Activated CD4-positive, alpha-beta T cell treated with anti-CD3 and anti-CD28 coated beads, Interleukin-2, amount 50 U/mL, for 1 hour (primary cell): ENCODE results near the gene FBXL14.
"Not testable (repeated sequence)": the region's sequence is repeated elsewhere in the genome, so short reads cannot be mapped to it uniquely, and the experiment has no call there.

ENCODE experiments used
- DNase-seq: peaks from one replicate; pipeline ENCODE4 v3.0.0-alpha.2; 2020

FBXL14 gene

GRCh38 chr12:1566449-1567135 is 27.8 kb downstream of the FBXL14 start:
- no peak for DNase-seq

GRCh38 chr12:1565172-1565571 is 29.2 kb downstream of the FBXL14 start:
- DNase-seq = no peak

DNA sequence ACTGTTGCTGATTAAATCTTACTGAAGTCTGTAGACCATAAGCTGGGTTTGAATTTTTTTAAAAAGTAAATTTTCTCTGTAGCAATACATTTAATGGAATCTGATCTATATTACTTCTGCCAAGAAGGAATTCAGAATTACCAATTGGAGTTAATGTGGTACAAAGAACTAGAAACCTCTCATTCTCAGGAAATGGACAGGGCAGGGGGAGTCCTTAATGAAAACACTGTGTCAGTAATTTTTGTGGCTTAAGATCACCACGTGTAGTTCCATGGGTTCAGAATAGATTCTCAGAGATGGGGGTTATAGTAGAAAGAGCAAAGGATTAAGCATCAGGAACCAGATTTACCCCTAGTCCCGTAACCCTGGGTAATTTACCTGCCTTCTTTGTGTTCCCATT is 30.3 kb downstream of the FBXL14 start:
- no peak for DNase-seq

- DNase-seq = no peak
Measured at GRCh38 chr12:1562813-1563407, 31.5 kb downstream of the FBXL14 start.

DNA sequence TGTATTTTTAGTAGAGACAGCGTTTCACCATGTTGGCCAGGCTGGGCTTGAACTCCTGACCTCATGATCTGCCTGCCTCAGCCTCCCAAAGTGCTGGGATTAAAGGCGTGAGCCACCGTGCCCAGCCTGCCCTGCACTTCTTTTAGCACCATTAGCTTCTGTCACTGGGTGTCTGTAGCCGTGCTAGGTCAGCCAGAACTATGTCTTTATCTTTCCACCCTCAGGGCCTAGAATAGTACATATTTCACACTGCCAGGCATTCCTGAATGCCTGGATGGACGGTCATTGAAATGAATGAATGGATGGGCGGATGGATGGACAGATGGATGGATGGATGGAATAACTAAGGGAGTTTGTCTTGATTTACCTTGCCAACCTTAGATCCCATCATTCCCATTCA is 33.7 kb downstream of the FBXL14 start:
- DNase-seq = no peak

DNA sequence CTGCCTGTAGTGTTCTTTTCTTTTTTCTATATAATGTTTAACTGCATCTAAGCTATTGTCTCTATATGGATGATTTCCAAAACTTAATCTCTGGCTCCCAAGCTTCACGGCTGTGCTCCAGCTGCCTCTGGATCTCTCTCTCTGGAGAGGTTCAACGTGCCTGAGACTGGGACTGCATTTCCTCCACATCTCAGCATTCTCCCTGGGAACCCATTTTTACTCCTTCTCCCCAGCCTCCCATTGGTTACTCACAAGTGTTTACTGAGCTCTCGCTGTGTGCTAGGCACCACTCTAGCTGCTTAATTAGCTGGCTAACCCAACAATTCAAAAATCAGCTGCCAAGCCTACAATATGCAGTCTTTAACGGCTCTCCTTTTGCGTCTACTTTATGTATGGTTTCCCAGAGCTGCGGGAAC is 34.7 kb downstream of the FBXL14 start:
- DNase-seq = no peak

GRCh38 chr12:1558108-1558507 is 36.3 kb downstream of the FBXL14 start:
- not testable (repeated sequence) for DNase-seq

GRCh38 chr12:1553987-1554982 is 40.1 kb downstream of the FBXL14 start:
- DNase-seq = no peak

DNA sequence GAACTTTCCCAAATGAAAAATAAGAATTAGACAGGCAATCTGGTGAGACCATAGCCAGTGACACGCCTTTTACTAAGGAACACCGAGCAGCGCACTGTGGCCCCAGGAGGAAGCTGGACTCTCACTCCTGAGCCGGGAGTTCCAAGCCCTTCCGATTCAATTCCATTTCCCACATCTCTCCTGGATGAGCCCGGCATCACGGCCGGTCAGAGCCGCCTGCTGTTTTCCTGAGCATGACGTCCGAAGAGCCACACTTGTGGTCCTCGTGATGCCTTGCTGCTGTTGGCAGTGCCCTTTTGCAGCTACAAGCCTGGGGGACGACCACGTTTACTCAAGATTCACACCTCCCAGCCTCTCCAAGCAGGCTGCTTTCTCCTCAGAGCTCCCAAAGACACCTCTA is 40.8 kb downstream of the FBXL14 start:
- DNase-seq = no peak

DNA sequence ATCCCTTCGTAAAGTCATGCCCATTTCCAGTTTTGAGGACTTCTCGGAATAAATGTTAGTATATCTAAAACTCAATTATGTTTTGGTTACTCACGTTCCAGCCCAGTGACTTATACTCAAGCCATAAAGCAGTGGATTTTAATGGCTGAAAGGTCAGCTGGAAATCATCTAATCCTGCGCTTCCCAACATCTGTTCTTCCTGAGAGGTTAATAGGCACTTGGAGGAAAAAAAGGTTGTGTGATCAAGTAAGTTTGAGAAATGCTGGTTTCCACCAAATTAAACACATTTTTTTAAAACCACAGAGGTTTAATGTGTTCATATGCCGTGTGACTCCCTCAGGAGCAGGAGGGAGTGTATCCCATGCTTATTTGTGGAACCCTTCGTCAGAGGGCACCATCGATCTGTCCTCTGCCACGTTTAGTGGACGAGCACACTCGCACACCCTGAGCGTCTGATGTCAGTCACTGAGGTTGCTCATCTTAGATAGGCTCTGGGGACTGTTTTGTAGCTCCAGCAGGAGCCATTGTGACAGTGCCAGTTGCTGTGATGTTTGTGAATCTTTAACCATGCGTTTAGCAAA is 41.4 kb downstream of the FBXL14 start:
- DNase-seq = no peak

- DNase-seq = no peak
Measured at GRCh38 chr12:1552171-1552570, 42.2 kb downstream of the FBXL14 start.

GRCh38 chr12:1551496-1551895 is 42.9 kb downstream of the FBXL14 start:
- no peak for DNase-seq

DNA sequence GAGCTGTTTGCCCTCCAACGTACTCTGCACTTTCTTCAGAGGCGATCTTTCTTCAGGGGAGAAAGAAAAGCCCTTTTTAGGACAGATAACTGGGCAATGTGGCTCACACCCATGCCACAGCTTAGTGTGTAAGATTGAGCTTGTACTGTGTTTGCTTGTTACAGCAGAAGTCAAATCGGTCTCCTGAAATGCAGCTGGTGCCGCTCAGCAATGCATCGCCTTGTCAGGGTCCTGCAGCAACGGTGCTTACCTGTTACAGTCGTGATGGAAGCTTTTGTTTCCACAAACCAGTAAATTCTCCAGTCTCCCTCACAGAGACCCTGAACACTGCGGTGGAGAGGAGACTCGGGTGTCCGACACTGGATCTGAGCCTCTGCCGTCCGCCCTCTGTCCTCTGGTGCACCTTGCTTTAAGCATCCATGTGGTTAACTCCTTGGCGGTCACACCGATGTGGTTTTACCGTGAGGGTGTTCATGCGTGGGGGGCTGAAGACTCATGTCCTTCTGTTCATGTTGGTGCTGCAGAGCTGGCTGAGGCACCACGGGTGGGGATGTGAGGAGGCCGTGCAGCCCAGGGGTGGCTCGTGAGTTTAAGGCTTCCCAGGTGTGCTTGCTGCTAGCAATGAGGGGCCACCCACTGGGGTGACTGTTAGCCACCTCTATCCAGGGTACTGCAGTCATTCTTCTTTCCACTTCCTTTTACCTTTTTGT is 47.3 kb downstream of the FBXL14 start:
- no peak for DNase-seq

DNA sequence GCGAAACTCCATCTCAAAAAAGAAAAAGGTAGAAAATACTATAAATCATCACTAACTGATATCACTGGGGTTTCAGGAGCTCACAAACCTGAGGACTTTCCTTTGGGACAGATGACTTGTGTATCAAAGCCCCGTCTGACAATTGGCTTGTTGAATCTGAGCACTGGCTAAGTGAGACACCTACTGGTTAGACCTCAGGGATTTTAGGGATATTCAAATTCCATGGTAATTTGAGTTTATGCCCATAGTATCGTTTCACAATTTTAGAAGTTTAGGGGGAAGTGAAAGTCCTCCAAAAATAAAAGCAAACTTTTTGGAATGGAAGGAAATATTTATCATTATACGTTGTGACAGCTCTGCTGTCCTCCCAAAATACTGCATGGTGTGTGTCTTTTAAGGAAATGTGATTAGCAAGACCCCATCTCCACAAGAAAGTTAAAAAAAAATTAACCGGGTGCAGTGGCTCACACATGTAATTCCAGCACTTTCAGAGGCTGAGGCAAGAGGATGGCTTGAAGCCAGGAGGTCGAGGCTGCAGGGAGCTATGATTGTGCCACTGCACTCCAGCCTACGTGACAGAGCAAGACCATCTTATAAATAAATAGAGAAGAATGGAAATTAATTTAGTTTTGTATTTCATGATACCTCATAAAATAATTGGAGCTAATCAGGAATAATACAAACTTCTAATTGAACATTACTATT is 49.2 kb downstream of the FBXL14 start:
- no peak for DNase-seq

- no peak for DNase-seq
Measured at GRCh38 chr12:1542599-1542998, 51.8 kb downstream of the FBXL14 start.

DNA sequence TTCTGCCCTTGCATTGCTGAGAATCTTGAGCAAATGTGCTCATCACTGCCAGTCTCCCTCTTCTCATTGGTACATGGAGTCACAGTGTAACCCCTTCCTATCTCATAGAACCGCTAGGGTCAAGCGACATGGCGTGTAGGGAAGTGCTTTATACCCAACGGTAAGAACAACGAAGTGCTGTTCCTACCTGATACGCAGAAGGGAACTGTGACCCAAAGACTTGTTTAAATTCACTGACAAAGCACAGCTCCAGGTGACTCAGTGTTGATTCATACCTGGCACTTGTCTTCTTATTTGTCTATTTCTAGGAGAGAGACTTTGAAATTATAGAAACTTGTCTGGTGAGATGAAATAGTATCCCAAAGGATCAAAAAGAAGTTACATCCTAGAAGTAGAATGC is 53.7 kb downstream of the FBXL14 start:
- DNase-seq = no peak

DNA sequence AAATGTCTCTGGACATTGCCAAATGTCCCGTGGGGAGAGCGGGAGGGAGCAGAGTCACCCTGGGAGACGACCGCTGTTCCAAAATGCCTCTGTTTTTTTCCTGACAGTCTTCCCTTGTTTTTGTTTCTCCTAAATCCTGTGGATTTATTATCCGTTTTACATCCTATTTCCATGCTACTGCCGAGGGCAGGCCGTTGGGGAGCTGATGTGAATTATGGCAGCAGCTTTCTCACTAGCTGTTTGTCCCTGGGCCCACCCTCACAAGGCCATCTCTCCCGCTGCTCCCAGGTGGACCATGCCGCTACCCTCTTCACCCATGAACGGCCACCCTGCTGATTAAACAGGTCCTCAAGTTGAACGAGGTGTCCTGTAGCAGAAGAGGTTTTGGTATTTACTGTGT is 55.2 kb downstream of the FBXL14 start:
- no peak for DNase-seq

DNA sequence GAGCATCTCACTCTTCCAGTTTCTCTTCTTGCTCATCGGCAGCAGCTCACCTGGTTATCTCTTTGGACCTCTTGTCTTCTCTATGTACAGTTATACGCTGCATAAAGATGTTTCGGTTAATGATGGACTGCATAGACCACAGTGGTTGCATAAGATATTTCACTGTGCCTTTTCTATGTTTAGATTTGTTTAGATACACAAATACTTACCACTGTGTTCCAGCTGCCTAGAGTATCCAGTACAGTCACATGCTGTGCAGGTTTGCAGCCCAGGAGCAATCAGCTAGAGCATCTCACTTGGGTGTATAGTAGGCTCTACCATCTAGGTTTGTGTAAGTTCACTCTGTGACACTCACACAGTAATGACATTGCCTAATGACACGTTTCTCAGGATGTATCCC is 57.6 kb downstream of the FBXL14 start:
- DNase-seq = no peak

DNA sequence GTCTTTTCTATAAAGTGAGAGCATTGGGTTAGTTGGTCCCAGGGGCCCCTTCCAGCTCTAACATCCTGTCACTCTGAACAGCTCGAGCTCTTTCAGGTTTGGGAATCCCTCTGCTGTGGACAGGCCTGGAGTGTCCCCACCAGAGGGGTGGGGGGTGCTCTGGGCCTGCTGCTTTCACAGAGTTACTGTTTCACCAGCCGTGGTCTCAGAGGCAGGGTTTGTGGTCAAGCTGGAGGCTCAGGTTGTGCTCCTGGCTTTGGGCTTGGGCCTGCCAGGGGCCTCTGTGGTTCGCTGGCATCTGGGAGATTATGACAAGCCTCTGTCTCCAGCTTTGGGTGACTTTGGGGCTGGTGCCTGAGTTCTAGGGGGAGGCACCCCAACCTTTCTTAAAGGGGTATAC is 59.6 kb downstream of the FBXL14 start:
- no peak for DNase-seq

DNA sequence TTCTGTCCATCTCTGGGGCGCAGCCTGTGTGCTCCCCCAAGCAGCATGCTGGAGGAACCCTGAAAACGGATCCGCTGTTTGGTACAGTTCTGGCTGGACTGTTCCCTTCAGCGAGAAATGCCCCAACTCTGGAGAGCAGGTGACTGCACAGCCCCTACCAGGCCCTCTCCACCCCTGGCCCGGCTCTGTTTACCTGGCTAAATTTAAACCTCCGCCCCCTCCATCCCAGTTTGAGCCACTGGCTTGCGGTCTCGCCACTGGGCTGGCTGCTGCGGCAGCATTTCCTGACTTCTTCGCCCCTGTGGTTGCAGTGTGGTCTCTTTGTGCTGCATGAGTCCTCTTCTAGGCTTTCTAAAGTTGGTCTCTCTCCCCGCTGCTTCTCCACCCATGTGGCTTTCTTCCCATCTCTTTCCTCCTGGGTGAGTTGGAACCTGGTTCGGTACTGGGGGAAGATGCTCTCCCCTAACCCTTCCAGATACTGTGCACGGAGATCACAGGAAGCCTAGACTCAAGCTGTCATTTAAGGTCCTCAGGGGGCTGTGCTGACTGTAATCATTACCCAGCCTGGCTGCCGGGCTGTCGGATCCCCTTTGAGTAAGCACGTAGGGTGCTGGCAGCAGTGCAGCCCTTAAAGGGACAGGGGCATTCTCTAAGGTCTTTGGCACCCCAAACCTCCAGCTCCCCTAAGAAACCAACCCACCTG is 60.6 kb downstream of the FBXL14 start:
- DNase-seq = no peak

DNA sequence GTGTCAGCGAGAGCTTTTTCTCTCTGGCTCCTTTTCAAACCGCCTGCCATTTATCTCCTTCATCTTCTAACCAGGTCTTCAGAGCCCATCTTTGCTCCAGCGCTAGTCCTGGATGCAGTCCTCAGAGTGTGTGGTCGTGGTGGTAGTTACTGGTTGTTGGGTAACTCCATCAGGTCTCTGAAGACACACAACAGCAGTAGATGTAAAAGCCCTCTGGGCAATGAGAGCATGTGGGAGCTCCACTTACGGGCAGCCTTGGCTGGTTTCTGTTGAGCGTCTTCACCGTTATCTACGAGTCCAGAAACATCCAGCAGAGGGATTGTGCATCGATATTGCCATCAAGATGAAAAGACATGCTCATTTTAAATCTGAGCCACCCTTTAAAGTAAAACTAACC is 61.2 kb downstream of the FBXL14 start:
- no peak for DNase-seq
